Stimulated activated CD8-positive, alpha-beta memory T cell treated with anti-CD3 and anti-CD28 coated beads, Interleukin-15, amount 100 ng/mL, for 48 hours (primary cell): ENCODE results near the gene TMUB1.

Experiments used
- DNase-seq, 2 donors: peaks; one replicate each; pipeline ENCODE4 v3.0.0-alpha.2; 2020; ENCODE audit warnings: low read depth in 2 of 2

Gene TMUB1

DNA sequence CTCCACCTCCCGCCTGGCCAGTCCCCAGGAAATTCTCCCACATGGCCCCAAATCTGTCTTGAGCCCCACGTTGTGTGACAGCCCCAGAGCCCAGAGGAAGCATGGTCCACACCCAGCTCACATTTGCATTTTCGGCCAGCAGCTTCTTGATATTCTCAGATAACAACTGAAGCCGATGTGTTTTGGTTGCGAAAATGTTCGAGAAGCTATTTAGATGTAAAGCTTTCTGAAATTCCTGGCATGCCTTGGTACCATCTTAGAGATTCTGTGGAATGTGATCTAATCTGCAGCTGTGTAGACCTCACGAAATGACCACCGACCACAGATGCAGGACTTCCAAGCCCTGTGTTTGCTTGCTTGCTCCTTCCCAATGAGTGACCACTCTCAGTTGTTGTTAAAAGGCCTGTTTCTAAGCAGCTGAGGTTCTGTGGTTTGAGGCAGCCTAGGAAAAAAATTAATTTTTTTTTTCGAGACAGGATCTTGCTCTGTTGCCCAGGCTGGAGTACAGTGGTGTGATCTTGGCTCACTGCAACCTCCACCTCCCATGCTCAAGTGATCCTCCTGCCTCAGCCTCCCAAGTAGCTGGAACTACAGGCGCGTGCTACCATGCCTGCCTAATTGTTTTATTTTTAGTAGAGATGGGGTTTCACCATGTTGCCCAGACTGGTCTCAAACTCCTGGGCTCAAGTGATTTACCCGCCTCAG is 15.1 kb downstream of the TMUB1 start:
- DNase-seq, result no peak

DNA sequence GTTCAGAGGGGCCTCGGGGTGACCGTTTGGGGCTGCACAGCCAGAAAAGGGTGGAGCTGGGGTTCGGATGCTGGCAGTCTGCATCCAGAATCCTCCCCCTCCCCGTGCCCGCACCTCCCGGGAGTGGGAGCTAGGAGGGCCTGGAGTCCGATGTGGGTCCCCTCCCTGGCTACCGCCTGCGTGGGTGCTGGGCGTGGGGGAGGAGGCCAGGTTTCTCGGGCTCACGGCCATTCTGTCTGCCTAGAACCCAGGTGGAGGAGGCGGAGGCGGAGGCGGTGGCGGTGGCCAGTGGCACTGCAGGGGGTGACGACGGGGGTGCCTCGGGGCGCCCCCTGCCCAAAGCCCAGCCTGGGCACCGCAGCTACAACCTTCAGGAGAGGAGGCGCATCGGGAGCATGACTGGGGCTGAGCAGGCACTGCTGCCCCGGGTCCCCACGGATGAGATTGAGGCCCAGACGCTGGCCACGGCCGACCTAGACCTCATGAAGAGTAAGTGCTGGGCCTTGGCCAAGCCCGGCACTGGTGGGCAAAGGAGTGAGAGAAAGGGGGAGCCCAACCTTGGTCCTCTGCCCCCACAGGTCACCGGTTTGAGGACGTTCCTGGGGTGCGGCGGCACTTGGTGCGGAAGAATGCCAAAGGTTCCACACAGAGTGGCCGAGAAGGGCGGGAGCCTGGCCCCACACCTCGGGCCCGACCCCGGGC is 16.9 kb downstream of the TMUB1 start:
- no peak for DNase-seq

DNA sequence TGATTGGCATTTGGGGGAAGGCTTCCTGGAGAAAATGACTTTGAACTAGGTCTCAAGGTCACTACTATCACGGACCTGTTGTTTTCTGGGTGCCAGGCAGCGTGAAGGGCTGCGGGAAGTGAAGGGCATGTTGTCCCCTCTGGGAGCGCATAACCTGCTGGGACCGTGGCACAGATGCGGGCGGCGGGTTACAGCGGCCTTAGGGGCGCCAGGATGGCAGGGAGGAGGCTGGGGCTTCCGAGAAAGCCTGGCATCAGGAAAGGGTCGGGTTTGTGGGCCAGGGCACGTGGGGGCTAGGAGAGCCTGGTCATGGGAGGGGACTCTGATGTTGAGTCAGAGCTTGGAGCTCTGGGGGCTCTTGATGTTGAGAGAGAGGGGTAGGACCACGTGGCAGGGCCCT is 17.8 kb downstream of the TMUB1 start:
- DNase-seq, result no peak

DNA sequence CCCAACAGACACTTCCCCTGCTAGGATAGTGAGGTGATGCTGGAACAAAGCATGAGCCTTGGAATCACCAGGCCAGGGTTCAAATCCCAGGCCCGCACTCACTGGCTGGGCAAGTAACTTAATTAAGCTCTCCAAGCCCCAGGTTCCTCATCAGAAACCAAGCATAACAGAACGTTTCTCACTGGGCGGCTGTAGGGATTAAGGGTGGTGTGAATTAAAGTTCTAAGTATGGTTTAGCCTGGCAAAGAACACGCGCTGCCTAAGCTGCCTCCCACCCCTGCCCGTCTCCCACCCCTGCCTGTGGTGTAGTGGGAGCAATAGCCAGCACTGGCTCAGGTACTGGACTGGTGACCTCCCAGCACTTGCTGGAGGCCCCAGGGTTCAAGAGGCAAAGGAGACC is 18.3 kb downstream of the TMUB1 start:
- no peak for DNase-seq

DNA sequence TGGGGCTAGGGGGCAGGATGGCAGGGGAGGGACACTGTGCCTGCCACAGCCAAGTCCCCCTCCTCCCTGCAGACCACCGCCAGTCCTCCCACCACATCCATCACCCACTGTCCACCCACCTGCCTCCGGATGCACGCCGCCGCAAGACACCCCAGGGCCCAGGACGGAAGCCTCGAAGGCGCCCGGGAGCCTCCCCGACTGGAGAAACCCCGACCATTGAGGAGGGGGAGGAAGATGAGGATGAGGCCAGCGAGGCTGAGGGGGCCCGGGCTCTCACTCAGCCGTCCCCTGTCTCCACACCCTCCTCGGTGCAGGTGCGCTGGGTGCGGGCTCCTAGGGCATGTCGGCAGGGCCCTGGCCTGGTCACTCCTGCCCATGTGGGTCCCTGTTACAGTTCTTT is 18.8 kb downstream of the TMUB1 start:
- DNase-seq, result no peak

DNA sequence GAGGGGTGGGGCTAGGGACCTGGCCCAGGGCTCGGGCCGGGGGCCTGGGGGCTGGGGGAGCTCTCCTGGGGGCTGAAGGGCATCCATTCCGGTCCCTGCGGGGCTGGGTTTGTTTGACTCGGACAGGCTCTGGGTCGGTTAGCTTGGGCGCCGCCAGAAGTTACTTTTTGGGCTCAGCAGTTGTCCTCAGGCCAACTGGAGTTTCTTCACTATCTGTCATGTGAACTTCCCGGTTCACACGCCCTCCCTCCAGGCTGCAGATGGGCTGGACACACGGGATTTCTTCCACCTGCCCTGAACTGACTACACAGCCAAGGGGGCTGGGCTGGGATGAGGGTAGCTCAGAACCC is 20.1 kb downstream of the TMUB1 start:
- DNase-seq, result no peak

DNA sequence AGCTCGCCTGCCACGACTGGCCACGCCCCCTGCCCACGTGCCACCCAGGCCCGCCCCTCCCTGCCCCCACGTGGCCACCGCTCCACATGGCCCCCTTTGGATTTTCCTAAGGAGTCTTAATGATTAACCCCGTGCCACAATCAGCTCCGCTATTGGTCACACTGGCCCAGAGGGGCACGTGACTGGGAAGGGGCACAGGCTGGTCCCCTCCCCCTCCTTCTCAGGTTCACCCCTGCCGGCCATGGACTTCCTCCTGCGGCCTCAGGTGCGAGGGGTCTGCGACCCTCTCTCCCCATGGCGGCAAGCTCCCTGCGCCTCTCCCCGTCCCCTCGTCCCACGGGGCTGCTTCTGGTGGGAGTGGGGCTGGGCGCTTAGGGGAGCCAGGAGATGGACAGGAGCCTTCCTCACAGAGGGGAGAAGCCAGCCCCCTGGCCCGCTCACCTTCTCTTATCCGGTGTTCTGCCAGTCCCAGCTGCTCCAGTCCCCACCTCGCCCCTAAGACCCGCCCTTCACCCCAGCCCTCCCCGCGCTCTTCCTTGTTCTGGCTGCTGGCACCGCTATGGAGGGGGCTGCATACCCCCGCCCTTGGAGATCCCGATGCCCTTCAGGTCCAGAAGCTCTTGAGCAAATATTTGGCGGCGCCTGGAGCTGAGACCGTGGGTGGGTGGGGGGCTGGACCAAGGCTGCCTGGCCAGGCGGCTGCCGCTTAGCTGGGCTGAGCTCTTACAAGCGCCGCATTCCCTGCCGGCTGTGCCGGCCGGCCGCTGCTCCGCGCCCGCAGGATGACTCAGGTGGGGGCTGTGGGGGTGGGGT is 20.7 kb downstream of the TMUB1 start:
- DNase-seq, result no peak

DNA sequence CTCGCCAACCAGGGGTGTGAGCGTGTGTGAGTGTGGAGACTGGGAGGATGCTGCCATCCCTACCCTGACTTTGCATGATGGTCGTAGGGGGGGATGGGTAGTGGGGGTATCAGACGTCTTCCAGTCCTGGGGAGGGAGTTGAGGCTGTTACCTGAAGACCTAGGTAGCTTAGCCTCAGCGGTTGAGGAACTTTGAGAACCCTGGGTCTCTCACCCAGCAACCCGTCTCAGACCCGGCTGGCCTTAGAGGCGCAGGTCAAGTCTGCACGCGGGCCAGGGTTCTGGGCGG is 21.2 kb downstream of the TMUB1 start:
- no peak for DNase-seq

DNA sequence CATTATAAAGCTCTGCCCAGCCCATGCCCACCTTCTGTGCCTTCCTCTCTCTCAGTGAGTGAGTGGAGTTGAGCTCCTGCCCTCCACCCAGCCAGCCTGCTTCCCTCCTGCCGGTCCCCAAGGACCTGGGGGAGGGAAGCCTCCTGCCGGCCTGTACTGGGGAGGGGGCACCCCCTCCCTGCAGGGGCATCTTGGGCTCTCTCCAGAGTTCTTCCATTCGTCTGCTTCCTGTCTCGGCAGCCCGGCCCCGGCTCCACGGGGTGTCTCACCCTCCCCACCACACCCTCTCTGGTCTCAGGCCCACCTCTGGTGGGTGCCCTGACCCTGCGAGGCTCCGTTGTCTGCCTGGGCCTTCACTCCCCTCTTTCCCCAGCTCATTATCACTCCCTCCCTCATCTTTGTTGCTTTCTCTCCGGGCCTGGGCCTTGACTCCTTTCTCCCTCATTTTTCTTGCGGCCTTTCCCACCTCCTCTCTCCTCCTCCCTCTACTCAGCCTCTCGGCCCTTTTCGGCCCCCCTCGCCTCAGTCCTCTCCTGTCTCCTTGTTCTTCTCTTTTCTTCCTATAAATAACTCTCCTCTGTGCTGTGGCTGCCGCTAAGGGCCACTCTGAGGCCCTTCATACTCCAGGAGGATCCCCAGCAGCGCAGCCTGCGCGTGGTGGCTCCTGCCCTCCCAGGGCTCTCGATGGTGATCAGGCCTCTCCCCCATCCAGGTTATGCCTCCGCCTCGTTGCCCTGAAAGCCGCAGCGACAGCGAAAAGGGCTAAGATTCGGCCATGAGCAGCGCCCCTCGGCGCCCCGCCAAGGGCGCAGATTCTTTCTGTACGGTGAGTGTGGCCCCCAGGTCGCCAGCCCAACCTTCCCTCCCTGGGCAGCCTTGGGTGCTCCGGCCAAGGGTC is 21.8 kb downstream of the TMUB1 start:
- DNase-seq, result no peak

DNA sequence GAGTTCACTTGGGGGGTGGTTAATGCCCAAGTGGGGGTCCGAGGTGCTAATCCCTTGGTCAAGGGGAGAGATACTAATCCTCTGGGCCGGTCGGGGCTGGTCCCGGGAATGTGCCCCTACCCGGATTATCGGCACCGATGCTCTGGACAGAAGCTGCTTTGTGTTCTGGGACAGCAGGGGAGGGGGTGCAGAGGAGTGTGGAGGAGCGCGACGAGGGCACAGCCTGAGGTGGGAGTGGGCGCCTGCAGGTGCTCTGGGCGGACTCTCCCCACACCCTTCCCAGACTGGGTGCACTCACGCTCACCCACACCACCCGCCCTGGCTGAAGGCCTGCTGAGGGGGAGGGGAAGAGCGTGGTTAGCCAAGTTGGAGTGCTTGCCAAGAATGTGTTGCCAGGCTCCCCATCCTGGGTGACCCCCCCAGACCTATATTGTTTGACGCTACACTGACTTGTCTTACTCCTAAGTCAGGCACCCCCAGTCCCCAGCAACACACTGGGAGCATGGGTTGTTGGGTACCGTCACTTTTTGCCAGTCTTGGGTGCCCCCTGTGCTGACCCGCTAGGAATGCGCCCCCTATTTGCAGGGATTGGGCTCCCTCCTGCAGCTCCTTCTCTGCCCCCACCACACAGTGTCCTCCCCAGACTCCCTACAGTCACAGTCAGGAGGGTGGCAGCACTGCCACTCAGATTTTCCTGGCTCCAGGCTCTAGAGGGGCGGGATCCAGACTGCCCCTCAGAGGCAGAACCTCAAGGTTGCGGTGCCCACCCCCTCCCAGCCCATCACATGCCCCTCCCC is 22.7 kb downstream of the TMUB1 start:
- DNase-seq, result no peak

DNA sequence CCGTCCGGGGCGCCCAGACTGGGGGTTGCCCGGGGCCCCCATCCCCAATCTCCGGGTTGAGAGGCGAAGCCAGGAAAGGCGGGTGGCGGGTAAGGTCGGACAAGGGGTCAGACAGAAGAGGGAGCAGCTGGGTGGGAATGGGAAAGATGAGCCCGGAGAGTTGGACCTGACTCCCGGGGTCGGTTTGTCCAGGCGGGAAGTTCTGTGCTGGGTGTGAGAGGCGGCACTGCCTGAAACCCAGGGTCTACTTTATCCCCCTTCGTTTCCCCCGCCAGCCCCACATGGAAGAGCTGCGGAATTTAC is 23.2 kb downstream of the TMUB1 start:
- DNase-seq, result no peak

DNA sequence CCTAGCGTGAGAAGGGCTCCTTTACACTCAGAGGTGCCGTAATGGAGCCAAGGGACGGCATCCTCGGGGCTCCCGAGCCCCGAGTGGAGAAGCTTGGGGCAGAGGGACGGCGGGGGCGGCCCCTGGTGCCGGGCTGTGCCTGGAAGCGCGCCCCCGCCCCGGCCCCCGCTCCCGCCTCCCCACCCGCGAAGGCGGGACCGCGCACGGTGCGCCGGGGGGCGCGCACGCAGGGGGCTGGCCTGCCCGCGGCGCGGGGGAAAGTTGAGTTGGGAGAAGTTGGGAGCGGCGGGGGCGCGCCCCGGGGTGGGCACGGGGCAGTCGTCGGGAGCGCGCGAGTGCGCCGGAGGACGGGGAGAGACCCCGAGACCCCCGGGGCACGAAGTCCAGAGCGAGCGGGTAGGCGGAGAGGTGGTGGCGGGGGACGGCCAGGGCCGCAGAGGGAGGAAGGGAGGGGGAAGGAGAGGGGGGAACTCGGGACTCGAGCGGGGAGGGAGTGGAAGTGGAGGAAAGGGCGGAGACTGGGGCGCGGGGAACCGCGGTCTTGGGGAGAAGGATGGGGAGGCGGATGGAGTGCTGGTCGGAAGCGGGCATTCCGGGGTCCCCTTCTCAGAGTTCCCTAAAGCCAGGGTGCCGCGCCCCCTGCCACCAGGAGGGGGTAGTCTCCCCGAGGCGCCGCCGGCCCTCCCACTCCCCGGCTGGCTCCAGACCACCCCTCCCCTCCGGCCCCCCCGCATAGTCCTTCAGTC is 23.8 kb downstream of the TMUB1 start, which contains the start of gene SLC4A2:
SLC4A2 (plus strand) TSS at position 223 of the 746 bp plus-strand sequence. CDS start 2,399 bp downstream, outside the sequence.
- DNase-seq, result peak; percentile 52 to 69

DNA sequence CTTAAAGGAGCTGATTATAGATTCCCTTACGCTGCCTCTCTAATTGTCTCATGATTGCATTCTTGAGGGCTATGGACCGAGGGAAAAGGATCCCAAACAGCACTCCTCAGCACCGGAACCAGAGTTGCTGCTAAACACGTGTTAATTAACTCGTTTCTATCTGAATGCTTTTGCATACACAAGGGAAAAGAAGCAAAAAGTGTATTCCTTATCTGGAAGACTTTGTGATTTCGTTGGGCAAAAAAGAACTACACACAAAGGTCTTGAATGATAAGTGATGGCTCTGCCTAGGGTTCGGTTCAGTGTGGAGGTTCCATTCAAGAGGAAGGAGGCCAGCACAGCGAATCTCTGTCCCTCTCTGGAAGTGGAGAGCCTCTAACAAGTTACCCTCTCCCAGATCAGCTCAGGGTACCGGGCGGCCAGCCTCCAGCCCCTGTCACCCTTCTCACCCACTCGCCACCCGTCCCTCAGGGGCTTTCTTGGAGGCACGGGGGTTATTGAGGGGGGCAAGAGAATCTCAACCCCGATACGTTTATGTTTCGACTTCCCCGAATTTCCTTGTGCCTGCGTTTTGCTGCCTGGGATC is 24.4 kb downstream of the TMUB1 start:
- DNase-seq, result no peak

DNA sequence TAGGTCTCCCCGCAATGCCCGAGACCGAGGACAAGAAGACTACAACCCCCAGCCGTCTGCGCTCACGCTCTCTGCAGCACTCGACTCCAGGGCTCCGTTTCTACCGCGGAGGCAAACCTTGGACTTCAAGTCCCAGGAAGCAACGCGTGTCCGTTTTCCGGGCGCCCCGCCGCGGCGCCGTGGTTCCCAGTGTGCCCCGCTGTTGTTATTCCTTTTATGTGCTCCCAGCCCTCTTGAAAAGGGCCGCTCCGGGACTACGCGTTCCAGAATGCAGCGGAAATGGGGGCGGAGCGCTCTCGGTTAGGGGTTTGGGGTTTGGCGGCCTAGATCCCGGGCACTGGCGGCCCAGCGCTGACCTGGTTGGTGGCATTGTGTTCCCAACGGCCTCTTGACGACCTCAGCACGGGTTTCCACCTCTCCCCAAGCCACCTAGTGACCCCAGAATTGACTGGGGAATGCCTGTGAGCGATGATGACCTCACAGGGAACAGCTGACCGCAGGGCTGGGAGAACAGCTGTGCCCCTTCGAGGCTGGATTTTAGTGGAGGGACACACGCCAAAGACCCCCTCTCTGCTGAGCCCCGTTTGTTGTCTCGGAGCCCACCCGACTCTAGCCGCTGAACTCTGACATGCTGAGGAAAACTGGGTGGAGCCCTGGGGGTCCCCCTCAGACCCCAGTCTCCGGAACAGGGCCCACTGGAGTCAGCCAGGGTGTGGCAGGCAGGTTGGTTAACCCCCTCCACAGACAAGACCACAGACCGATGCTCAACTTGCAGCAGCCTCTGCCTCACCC is 25.1 kb downstream of the TMUB1 start:
- peak; percentile 97 for DNase-seq

DNA sequence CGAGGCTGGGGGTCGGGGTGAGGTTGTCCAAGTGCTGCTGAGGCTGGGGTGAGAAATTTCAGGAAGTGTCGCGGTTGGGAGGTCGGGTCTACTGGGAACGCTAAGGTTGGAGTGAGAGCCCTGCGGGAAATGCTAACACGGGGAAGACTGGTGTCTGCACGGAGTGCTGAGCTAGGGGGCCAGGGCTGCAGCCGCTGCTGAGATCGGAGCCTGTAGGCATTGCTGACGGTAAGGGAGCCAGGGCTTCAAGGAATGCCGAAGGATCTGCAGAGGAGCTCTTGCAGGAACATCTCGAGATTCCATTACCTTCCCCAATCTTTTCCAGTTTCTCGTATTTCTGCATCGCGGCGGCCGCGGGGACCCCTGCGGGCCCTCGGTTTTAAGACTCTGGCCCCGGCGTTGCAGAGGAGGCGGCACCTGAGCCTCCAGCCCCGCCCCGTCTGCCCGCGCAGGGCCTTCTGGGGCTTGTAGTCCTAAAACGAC is 25.7 kb downstream of the TMUB1 start, which contains the start of gene CDK5:
CDK5 (minus strand) TSS at position 392 of the 483 bp plus-strand sequence; CDS start at position 343, 49 bp downstream.
- no peak for DNase-seq

DNA sequence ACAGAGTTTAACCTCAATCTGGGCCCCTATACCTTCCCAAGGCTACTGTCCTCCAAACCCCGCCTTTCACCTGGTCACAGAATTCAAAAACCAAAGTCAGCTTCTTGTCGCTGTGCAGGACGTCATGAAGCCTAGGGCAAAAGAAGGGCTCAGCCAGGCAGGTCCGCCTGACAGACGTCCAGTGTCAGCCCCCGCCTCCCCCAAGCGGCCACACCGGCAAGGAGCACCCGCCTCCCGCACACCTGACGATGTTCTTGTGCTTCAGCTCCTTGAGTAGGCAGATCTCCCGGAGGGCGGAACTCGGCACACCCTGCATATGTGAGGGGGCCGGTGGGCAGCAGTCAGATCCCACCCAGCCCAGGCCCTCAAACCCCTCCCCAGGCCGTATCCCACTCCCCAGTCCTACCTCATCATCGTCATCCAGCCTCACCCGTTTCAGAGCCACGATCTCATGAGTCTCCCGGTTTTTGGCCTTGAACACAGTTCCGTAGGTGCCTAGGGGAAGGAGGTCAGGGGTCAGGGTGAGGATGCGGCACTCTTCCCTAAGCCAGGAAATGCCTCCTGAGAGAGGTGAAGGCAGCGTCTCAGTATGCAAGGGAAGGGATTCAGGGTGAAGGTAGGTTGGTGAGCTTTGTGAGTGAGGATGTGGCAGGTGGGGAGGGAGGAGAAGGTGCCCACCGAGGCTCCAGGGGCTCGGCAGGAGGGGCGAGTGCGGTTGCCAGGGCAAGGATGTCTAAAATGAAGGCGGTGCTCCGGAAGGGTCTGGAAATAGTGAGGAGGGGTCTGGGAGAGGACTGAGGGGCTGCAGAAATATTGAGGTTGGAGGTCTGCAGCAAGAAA is 26.4 kb downstream of the TMUB1 start:
- DNase-seq, result no peak

DNA sequence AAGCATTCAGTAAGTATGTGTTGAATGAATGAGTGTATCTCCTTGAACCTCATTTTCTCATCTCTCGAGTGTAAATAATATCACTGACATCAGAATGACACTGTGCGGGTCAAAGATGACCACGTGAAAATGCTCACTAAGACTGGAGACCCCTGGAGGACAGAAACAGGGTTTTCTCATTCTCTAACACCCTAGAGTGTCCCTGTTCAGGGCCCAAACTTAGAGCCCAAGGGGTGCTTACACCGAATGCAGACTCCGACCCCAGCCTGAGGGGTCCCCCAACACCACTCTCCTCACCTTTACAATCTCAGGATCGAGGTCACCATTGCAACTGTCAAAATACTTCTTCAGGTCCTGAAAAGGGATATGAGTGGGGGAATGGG is 27.0 kb downstream of the TMUB1 start:
- no peak for DNase-seq

DNA sequence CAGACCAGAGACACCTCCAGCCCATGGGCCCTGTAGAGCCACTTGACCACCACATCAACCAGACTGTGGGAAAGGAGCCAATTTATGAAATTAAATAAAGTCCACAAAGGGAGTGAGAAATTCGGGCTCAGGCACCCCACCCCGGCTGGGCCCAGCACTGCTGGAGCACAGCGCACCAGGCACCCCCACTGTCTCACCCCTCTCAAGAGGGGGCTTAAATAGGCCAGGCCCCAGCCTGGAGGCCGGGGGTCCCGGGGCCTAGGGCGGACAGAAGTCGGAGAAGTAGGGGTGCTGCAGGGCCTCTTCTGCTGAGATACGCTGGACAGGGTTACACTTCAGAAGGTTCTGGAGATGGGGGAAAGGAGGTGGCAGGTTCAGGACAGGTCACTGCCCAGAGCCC is 29.5 kb downstream of the TMUB1 start:
- DNase-seq, result no peak
